ENCODE results near the gene TPX2. TPM values are rescaled to one million over a fixed set of nuclear protein-coding genes. Genes with fewer than 3 reads are reported as not detected.

The TPX2 gene
- total and polyA plus RNA-seq, 2 of the 8 experiments (the other 6 are each of a cell fraction or from before 2014, with no cell fraction given) = 43.6 to 125 TPM

GRCh38 chr20:31757254-31757653 is 18.2 kb downstream of the TPX2 start:
- H3K18ac ChIP-seq (ENCODE audit: extremely low read depth, low read length) = no peak overlapping the region
- peaks cover 20 to 36% (median 23%) of the 10 kb centered on the region in 4 experiments; a peak in 7 of 8 replicates for H3K36me3 ChIP-seq (ENCODE audit: control insufficient read depth in 2 of 4, insufficient read depth in 4 of 4, low read length in 3 of 4)
- no peak overlapping the region for H4K91ac ChIP-seq (replicated peaks; ENCODE audit: insufficient read length, low read length)
- H3K56ac ChIP-seq (replicated peaks; ENCODE audit: insufficient read length, low read depth, low read length) = no peak overlapping the region
- no peak overlapping the region for H2AFZ ChIP-seq (ENCODE audit: low read length)
- H3K27ac ChIP-seq (ENCODE audit: low read depth, low read length) = no peak overlapping the region
- H2BK12ac ChIP-seq (ENCODE audit: low read depth, low read length) = no peak overlapping the region
- FAIRE-seq = no peak
- TF ChIP-seq BACH1 (IDR thresholded peaks at IDR 0.05; ENCODE audit: low read length) = no peak
- no peak for TF ChIP-seq BCL11A (IDR thresholded peaks at IDR 0.05; ENCODE audit: low read depth in 2 of 2, low read length in 2 of 2)
- DNase-seq (ENCODE audit: low read depth in 1 of 2, low spot score in 2 of 2) = no peak
- H2AK5ac ChIP-seq (ENCODE audit: low read depth, low read length) = no peak overlapping the region
- POLR2A ChIA-PET (ENCODE audit: partially characterized antibody) = interaction anchor here (0.8 kb wide), 1 partner anchor 11 kb away, joined by 3 read pairs; no protein-coding TSS in a partner anchor
- H3K9ac ChIP-seq (replicated peaks in 1 of 4; ENCODE audit: extremely low read depth in 1 of 4, low read depth in 3 of 4, low read length in 3 of 4) = no peak overlapping the region
- no peaks in the 10 kb centered on the region for H3K27me3 ChIP-seq (replicated peaks in 1 of 4; ENCODE audit: control insufficient read depth in 3 of 4, extremely low read depth in 1 of 4, insufficient read depth in 3 of 4, low read length in 3 of 4)
- H4K20me1 ChIP-seq (replicated peaks in 1 of 2; ENCODE audit: control insufficient read depth in 1 of 2, insufficient read depth in 2 of 2, low read length in 2 of 2) = peaks cover 0 to 4% of the 10 kb centered on the region in 2 experiments
- H4K5ac ChIP-seq (ENCODE audit: insufficient read length, low read depth, low read length) = no peak overlapping the region
- no peak overlapping the region for H2BK15ac ChIP-seq (ENCODE audit: low read length)
- 88% methylated on average over 3 of the region's 3 CpGs; no CpG with 5 or more reads in 1 of the 2 experiments for WGBS, 2 experiments (ENCODE audit: extremely low coverage in 1 of 2, insufficient coverage in 1 of 2, insufficient read length in 1 of 2, insufficient replicate concordance in 2 of 2, low coverage in 1 of 2, low lambda C conversion rate in 2 of 2, missing lambda C conversion rate in 1 of 2)
- no peaks in the 10 kb centered on the region for H3K4me1 ChIP-seq (replicated peaks in 1 of 4; ENCODE audit: control insufficient read depth in 3 of 4, insufficient read depth in 4 of 4, low read length in 3 of 4)
- no peak overlapping the region for H2BK5ac ChIP-seq (ENCODE audit: low read depth, low read length)
- H3K4ac ChIP-seq (replicated peaks; ENCODE audit: insufficient read length, low read depth, low read length) = no peak overlapping the region
- no peak overlapping the region for H4K8ac ChIP-seq (ENCODE audit: extremely low read depth, insufficient read depth, low read length)
- H3K23ac ChIP-seq (ENCODE audit: insufficient read length) = no peak overlapping the region
- no peaks in the 10 kb centered on the region for H3K9me3 ChIP-seq (ENCODE audit: insufficient read depth in 2 of 2, low read depth in 1 of 2, low read length in 1 of 2)
- H2BK120ac ChIP-seq (replicated peaks; ENCODE audit: low read depth, low read length) = no peak overlapping the region
- H2BK20ac ChIP-seq (ENCODE audit: low read length) = no peak overlapping the region
- H3K4me2 ChIP-seq (ENCODE audit: insufficient read depth in 1 of 2, low read depth in 2 of 2, low read length in 2 of 2) = no peak overlapping the region
- peaks cover 0 to 56% of the 10 kb centered on the region in 2 experiments; a peak in 2 of 4 replicates for H3K79me2 ChIP-seq (ENCODE audit: control insufficient read depth in 1 of 2, insufficient read depth in 2 of 2, low read length in 2 of 2)
- CTCF ChIA-PET (ENCODE audit: partially characterized antibody) = no interaction called here
- no peaks in the 10 kb centered on the region for H3K23me2 ChIP-seq (ENCODE audit: low read depth, low read length)
- H3K79me1 ChIP-seq (ENCODE audit: low read depth, low read length) = 0 out of 2 replicates have a peak, but pooled peaks cover 3% of the 10 kb centered on the region
- no peak overlapping the region for H3K14ac ChIP-seq (ENCODE audit: insufficient read length)
- H3K4me3 ChIP-seq (ENCODE audit: extremely low read depth in 1 of 4, insufficient read depth in 2 of 4, low read depth in 3 of 4, low read length in 4 of 4) = no peak overlapping the region
